Measurements from ENCODE around the gene EEIG1.

Gene EEIG1

GRCh38 chr9:128001779-128002298 is 21.1 kb upstream of the EEIG1 start:
- no peak for TF ChIP-seq POLR2AphosphoS5 (IDR thresholded peaks at IDR 0.05; ENCODE audit: low read depth, low read length)
- TF ChIP-seq SIN3A (IDR thresholded peaks at IDR 0.05; ENCODE audit: borderline replicate concordance, insufficient read depth, low read length), result no peak
- TF ChIP-seq TAF1 (IDR thresholded peaks at IDR 0.05; ENCODE audit: borderline replicate concordance, insufficient read depth, low read length), result no peak
- TF ChIP-seq FOXP2 (optimal IDR thresholded peaks at IDR 0.05; ENCODE audit: borderline replicate concordance, extremely low read depth, extremely low read length, insufficient read depth), result no peak
- no peak for TF ChIP-seq REST (IDR thresholded peaks at IDR 0.05; ENCODE audit: insufficient read depth in 1 of 2, low read depth in 2 of 2, low read length in 2 of 2)

GRCh38 chr9:128001151-128001778 is 20.5 kb upstream of the EEIG1 start:
- TF ChIP-seq FOXP2 (optimal IDR thresholded peaks at IDR 0.05; ENCODE audit: borderline replicate concordance, extremely low read depth, extremely low read length, insufficient read depth) (no peak), TAF1 (IDR thresholded peaks at IDR 0.05; ENCODE audit: borderline replicate concordance, insufficient read depth, low read length) (no peak), REST (IDR thresholded peaks at IDR 0.05; ENCODE audit: insufficient read depth in 1 of 2, low read depth in 2 of 2, low read length in 2 of 2) (no peak), SIN3A (IDR thresholded peaks at IDR 0.05; ENCODE audit: borderline replicate concordance, insufficient read depth, low read length) (no peak), POLR2AphosphoS5 (IDR thresholded peaks at IDR 0.05; ENCODE audit: low read depth, low read length) (no peak)

GRCh38 chr9:127999461-127999860 is 18.7 kb upstream of the EEIG1 start:
- TF ChIP-seq POLR2AphosphoS5 (IDR thresholded peaks at IDR 0.05; ENCODE audit: low read depth, low read length) (no peak), REST (IDR thresholded peaks at IDR 0.05; ENCODE audit: insufficient read depth in 1 of 2, low read depth in 2 of 2, low read length in 2 of 2) (no peak), SIN3A (IDR thresholded peaks at IDR 0.05; ENCODE audit: borderline replicate concordance, insufficient read depth, low read length) (no peak), TAF1 (IDR thresholded peaks at IDR 0.05; ENCODE audit: borderline replicate concordance, insufficient read depth, low read length) (no peak), FOXP2 (optimal IDR thresholded peaks at IDR 0.05; ENCODE audit: borderline replicate concordance, extremely low read depth, extremely low read length, insufficient read depth) (no peak)

GRCh38 chr9:127993721-127994120 is 12.9 kb upstream of the EEIG1 start:
- TF ChIP-seq POLR2AphosphoS5 (IDR thresholded peaks at IDR 0.05; ENCODE audit: low read depth, low read length) (no peak), REST (IDR thresholded peaks at IDR 0.05; ENCODE audit: insufficient read depth in 1 of 2, low read depth in 2 of 2, low read length in 2 of 2) (no peak), FOXP2 (optimal IDR thresholded peaks at IDR 0.05; ENCODE audit: borderline replicate concordance, extremely low read depth, extremely low read length, insufficient read depth) (no peak), TAF1 (IDR thresholded peaks at IDR 0.05; ENCODE audit: borderline replicate concordance, insufficient read depth, low read length) (no peak), SIN3A (IDR thresholded peaks at IDR 0.05; ENCODE audit: borderline replicate concordance, insufficient read depth, low read length) (no peak)
